ENCODE measurements around the gene AUTS2.

The AUTS2 gene

GRCh38 chr7:70762696-70763095, 1164.4 kb downstream of the AUTS2 start:
- no peak for DNase-seq (ENCODE audit: low read depth)
- TF ChIP-seq CTCF (conservative IDR thresholded peaks at IDR 0.05; ENCODE audit: low read depth, low read length), result no peak
- H3K4me3 ChIP-seq (ENCODE audit: low read length), result no peak overlapping the region

- TF ChIP-seq CTCF (conservative IDR thresholded peaks at IDR 0.05; ENCODE audit: low read depth, low read length), result no peak
- no peak overlapping the region for H3K4me3 ChIP-seq (ENCODE audit: low read length)
- no peak for DNase-seq (ENCODE audit: low read depth)
Observed at GRCh38 chr7:70763961-70764691, 1165.9 kb downstream of the AUTS2 start.

- DNase-seq (ENCODE audit: low read depth), result no peak
- no peak for TF ChIP-seq CTCF (conservative IDR thresholded peaks at IDR 0.05; ENCODE audit: low read depth, low read length)
- H3K4me3 ChIP-seq (ENCODE audit: low read length), result no peak overlapping the region
Observed at GRCh38 chr7:70764701-70765208, 1166.5 kb downstream of the AUTS2 start.

- DNase-seq (ENCODE audit: low read depth), result no peak
- TF ChIP-seq CTCF (conservative IDR thresholded peaks at IDR 0.05; ENCODE audit: low read depth, low read length), result no peak
Observed at GRCh38 chr7:70765651-70766050, 1167.4 kb downstream of the AUTS2 start.

GRCh38 chr7:70766109-70766508, 1167.8 kb downstream of the AUTS2 start:
- H3K4me3 ChIP-seq (ENCODE audit: low read length), result no peak overlapping the region
- TF ChIP-seq CTCF (conservative IDR thresholded peaks at IDR 0.05; ENCODE audit: low read depth, low read length), result no peak

More at GRCh38 chr7:70765651-70766050, 1167.4 kb downstream of the AUTS2 start:
- no peak overlapping the region for H3K4me3 ChIP-seq (ENCODE audit: low read length)

GRCh38 chr7:70766694-70767093, 1168.4 kb downstream of the AUTS2 start:
- no peak overlapping the region for H3K4me3 ChIP-seq (ENCODE audit: low read length)
- no peak for DNase-seq (ENCODE audit: low read depth)
- TF ChIP-seq CTCF (conservative IDR thresholded peaks at IDR 0.05; ENCODE audit: low read depth, low read length), result no peak

More at GRCh38 chr7:70766109-70766508, 1167.8 kb downstream of the AUTS2 start:
- no peak for DNase-seq (ENCODE audit: low read depth)

GRCh38 chr7:70770154-70770553, 1171.9 kb downstream of the AUTS2 start:
- no peak overlapping the region for H3K4me3 ChIP-seq (ENCODE audit: low read length)
- DNase-seq (ENCODE audit: low read depth), result no peak
- TF ChIP-seq CTCF (conservative IDR thresholded peaks at IDR 0.05; ENCODE audit: low read depth, low read length), result no peak
